Osteocyte (in vitro differentiated cells): ENCODE measurements around the gene MCAM. TPM values are rescaled to one million over a fixed set of nuclear protein-coding genes. Genes with fewer than 3 reads are reported as not detected.

Experiments
- DNase-seq: peaks from one replicate; pipeline ENCODE4 v3.0.0; 2021; ENCODE audit warnings: mixed read lengths; ENCODE audit not compliant: unreplicated experiment; ENCODE audit errors: extremely low spot score
- H3K27ac Mint-ChIP-seq: one replicate; pipeline ENCODE4 v1.8.0; 2021; ENCODE audit warnings: mild to moderate bottlenecking, mixed read lengths; ENCODE audit not compliant: unreplicated experiment
- H3K27me3 Mint-ChIP-seq: one replicate; pipeline ENCODE4 v1.8.0; 2021; ENCODE audit warnings: mixed read lengths; ENCODE audit not compliant: unreplicated experiment
- H3K36me3 Mint-ChIP-seq: one replicate; pipeline ENCODE4 v1.8.0; 2021; ENCODE audit warnings: mixed read lengths; ENCODE audit not compliant: unreplicated experiment
- H3K4me1 Mint-ChIP-seq: one replicate; pipeline ENCODE4 v1.8.0; 2021; ENCODE audit warnings: mixed read lengths; ENCODE audit not compliant: unreplicated experiment
- H3K4me3 Mint-ChIP-seq: one replicate; pipeline ENCODE4 v1.8.0; 2021; ENCODE audit warnings: mild to moderate bottlenecking, moderate library complexity, mixed read lengths; ENCODE audit not compliant: unreplicated experiment
- H3K9me3 Mint-ChIP-seq: one replicate; pipeline ENCODE4 v1.8.0; 2021; ENCODE audit warnings: mixed read lengths; ENCODE audit not compliant: unreplicated experiment
- CTCF ChIP-seq: fragments of 200-600 bp; sonication (generic); IDR thresholded peaks from 2 replicates; pipeline ENCODE4 v1.5.0; 2021; ENCODE audit warnings: antibody characterized with exemption, mild to moderate bottlenecking, moderate library complexity
- total RNA-seq: library from RNA; stranded (reverse); gene quantifications from 2 replicates; pipeline ENCODE4 v1.2.1, GENCODE V29; 2021

Gene MCAM
- total RNA-seq, 1 donor from 2014 or later, result 74.9 TPM

GRCh38 chr11:119357074-119357473, 40.1 kb upstream of the MCAM start:
- Mint-ChIP-seq H3K27me3 (peaks cover 13% of the 10 kb centered on the region), H3K36me3 (no peaks in the 10 kb centered on the region), H3K27ac (no peak overlapping the region), H3K9me3 (no peaks in the 10 kb centered on the region), H3K4me3 (peak overlapping the region; percentile 26), H3K4me1 (peaks cover 21% of the 10 kb centered on the region)
- no peak for TF ChIP-seq CTCF
- no peak for DNase-seq

GRCh38 chr11:119356349-119357031, 39.6 kb upstream of the MCAM start:
- peak overlapping the region; percentile 81 for H3K4me3 Mint-ChIP-seq
- peak; percentile 93 for DNase-seq
- TF ChIP-seq CTCF, result peak; percentile 96

DNA sequence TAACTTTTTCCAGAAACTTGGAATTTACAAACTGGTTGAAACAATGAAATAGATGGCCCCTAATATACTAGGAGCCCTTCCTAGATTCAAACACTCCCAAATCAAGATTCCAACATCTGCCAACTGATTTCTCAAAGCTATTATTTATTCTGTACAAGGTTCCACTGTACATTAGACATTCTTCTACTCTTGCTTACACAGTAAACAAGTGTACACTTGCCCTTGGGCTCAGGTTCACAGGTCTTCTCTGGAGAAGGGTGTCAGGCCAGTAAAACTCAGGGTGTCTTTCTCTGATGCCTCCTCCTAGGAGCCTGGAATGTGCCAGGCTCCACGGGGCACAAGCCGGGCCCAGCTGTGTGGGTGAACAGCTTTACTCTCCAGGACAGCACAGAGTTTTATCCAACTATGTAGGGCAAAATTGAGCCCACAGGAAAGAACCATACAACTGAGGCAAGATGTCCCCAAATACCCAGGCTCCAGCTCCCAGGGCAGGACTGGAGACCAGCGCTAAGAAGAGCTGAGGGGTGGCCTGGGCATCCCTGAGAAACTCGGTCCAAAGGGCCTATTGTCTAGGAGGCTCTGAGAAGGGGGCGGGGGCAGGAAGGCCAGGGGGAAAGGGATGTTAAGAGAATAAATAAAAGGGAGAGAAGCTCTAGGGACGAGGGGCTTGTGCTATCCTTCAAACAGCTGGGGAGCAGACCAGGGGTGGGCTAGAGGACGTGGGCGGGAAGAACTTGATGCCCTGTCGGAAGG, 38.3 kb upstream of the MCAM start:
- H3K4me1 Mint-ChIP-seq, result peaks cover 8% of the 10 kb centered on the region
- TF ChIP-seq CTCF, result no peak
- H3K36me3 Mint-ChIP-seq, result no peaks in the 10 kb centered on the region
- H3K4me3 Mint-ChIP-seq, result no peak overlapping the region
- no peak for DNase-seq
- peaks cover 29% of the 10 kb centered on the region for H3K27me3 Mint-ChIP-seq
- no peak overlapping the region for H3K27ac Mint-ChIP-seq
- no peaks in the 10 kb centered on the region for H3K9me3 Mint-ChIP-seq

More at GRCh38 chr11:119356349-119357031, 39.6 kb upstream of the MCAM start:
- Mint-ChIP-seq H3K36me3 (no peaks in the 10 kb centered on the region), H3K27me3 (peaks cover 19% of the 10 kb centered on the region), H3K27ac (no peak overlapping the region), H3K4me1 (peaks cover 15% of the 10 kb centered on the region), H3K9me3 (no peaks in the 10 kb centered on the region)

- H3K9me3 Mint-ChIP-seq, result no peaks in the 10 kb centered on the region
- no peak for DNase-seq
- TF ChIP-seq CTCF, result no peak
- H3K36me3 Mint-ChIP-seq, result no peaks in the 10 kb centered on the region
- no peak overlapping the region for H3K27ac Mint-ChIP-seq
- no peak overlapping the region for H3K4me3 Mint-ChIP-seq
- H3K27me3 Mint-ChIP-seq, result peaks cover 33% of the 10 kb centered on the region
- peaks cover 8% of the 10 kb centered on the region for H3K4me1 Mint-ChIP-seq
Observed at GRCh38 chr11:119352857-119353260, 35.9 kb upstream of the MCAM start.

DNA sequence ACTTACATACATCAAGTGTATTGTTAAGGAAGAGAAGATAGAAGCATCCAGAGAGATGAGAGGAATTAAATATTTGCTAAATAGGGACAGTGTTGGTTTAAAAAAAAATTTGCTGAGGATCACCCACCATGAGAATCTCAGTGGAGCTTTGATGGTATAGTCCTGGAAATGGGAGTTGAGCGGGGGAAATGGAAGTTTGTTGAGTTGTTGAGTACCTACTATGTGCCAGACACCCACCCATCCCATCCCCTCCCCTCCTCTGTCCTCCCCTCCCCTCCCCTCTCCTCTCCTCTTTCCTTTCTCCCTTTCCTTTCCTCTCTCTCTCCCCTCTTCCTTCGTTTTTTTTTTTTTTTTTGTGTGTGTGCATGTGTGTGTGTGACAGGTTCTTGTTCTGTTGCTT, 34.3 kb upstream of the MCAM start:
- H3K27ac Mint-ChIP-seq, result no peak overlapping the region

More for the DNA sequence above, 34.3 kb upstream of the MCAM start:
- Mint-ChIP-seq H3K4me1 (peaks cover 3% of the 10 kb centered on the region), H3K36me3 (no peaks in the 10 kb centered on the region), H3K4me3 (no peak overlapping the region), H3K27me3 (peaks cover 41% of the 10 kb centered on the region), H3K9me3 (no peaks in the 10 kb centered on the region)
- TF ChIP-seq CTCF, result no peak
- no peak for DNase-seq
